ENCODE measurements around the gene P4HTM.
A peak's percentile ranks its signal among the peaks of the same experiment; 100 is the strongest.

P4HTM gene

GRCh38 chr3:49021813-49022687 lies 32.0 kb downstream of the P4HTM start, which contains the start of gene NDUFAF3:
TSS of gene NDUFAF3 (plus strand) at chr3:49022121. CDS start at chr3:49022145, 24 bp downstream.
- Mint-ChIP-seq H3K36me3 (ENCODE audit: low read depth) (peaks cover 26% of the 10 kb centered on the region), H3K4me1 (peaks cover 41% of the 10 kb centered on the region), H3K27me3 (ENCODE audit: low read depth, poor library complexity) (no peaks in the 10 kb centered on the region), H3K4me3 (peak within 1 kb of the TSS; percentile 96), H3K9me3 (no peaks in the 10 kb centered on the region), H3K27ac (peak within 1 kb of the TSS; percentile 99)
- TF ChIP-seq, protein P1, sequence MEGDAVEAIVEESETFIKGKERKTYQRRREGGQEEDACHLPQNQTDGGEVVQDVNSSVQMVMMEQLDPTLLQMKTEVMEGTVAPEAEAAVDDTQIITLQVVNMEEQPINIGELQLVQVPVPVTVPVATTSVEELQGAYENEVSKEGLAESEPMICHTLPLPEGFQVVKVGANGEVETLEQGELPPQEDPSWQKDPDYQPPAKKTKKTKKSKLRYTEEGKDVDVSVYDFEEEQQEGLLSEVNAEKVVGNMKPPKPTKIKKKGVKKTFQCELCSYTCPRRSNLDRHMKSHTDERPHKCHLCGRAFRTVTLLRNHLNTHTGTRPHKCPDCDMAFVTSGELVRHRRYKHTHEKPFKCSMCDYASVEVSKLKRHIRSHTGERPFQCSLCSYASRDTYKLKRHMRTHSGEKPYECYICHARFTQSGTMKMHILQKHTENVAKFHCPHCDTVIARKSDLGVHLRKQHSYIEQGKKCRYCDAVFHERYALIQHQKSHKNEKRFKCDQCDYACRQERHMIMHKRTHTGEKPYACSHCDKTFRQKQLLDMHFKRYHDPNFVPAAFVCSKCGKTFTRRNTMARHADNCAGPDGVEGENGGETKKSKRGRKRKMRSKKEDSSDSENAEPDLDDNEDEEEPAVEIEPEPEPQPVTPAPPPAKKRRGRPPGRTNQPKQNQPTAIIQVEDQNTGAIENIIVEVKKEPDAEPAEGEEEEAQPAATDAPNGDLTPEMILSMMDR (IDR thresholded peaks at IDR 0.05): peak; percentile 93
- peak; percentile 97 for DNase-seq

GRCh38 chr3:49022688-49023171 lies 32.7 kb downstream of the P4HTM start:
- H3K27me3 Mint-ChIP-seq (ENCODE audit: low read depth, poor library complexity): no peaks in the 10 kb centered on the region
- TF ChIP-seq, protein P1 (IDR thresholded peaks at IDR 0.05): no peak
- peaks cover 40% of the 10 kb centered on the region for H3K4me1 Mint-ChIP-seq
- peak overlapping the region; percentile 93 for H3K4me3 Mint-ChIP-seq
- H3K36me3 Mint-ChIP-seq (ENCODE audit: low read depth): peaks cover 33% of the 10 kb centered on the region
- peak; percentile 20 for DNase-seq
- H3K9me3 Mint-ChIP-seq: no peaks in the 10 kb centered on the region
- H3K27ac Mint-ChIP-seq: peak overlapping the region; percentile 99

- Mint-ChIP-seq H3K4me1 (peaks cover 48% of the 10 kb centered on the region), H3K36me3 (ENCODE audit: low read depth) (peaks cover 40% of the 10 kb centered on the region), H3K27ac (peak overlapping the region; percentile 64), H3K27me3 (ENCODE audit: low read depth, poor library complexity) (no peaks in the 10 kb centered on the region), H3K9me3 (no peaks in the 10 kb centered on the region), H3K4me3 (peak overlapping the region; percentile 93)
- DNase-seq: no peak
- TF ChIP-seq, protein P1 (IDR thresholded peaks at IDR 0.05): no peak
These were observed 33.7 kb downstream of the P4HTM start for GRCh38 chr3:49023775-49024174.

DNA sequence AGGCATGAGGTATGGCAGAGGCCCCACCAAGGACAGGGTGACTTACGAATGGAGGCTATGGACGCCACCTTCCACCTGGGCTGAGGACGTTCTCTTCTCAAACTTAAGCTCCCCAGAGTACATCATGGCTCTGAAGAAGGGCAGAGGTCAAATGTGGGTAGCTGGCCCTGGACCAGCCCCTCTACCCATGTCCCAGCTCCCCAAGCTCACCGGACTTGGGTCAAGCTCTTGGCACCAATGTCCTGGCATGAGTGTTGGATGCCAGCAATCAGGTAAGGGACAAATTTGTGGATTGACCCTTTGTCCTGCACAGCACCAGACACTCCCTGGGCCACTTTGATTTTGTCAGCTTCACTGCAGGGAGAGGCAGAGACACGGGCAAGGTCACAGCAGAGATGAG lies 34.4 kb downstream of the P4HTM start:
- Mint-ChIP-seq H3K27ac (no peak overlapping the region), H3K36me3 (ENCODE audit: low read depth) (peaks cover 40% of the 10 kb centered on the region), H3K4me3 (no peak overlapping the region), H3K4me1 (peaks cover 52% of the 10 kb centered on the region), H3K27me3 (ENCODE audit: low read depth, poor library complexity) (no peaks in the 10 kb centered on the region), H3K9me3 (no peaks in the 10 kb centered on the region)
- no peak for DNase-seq
- TF ChIP-seq, protein P1 (IDR thresholded peaks at IDR 0.05): no peak

DNA sequence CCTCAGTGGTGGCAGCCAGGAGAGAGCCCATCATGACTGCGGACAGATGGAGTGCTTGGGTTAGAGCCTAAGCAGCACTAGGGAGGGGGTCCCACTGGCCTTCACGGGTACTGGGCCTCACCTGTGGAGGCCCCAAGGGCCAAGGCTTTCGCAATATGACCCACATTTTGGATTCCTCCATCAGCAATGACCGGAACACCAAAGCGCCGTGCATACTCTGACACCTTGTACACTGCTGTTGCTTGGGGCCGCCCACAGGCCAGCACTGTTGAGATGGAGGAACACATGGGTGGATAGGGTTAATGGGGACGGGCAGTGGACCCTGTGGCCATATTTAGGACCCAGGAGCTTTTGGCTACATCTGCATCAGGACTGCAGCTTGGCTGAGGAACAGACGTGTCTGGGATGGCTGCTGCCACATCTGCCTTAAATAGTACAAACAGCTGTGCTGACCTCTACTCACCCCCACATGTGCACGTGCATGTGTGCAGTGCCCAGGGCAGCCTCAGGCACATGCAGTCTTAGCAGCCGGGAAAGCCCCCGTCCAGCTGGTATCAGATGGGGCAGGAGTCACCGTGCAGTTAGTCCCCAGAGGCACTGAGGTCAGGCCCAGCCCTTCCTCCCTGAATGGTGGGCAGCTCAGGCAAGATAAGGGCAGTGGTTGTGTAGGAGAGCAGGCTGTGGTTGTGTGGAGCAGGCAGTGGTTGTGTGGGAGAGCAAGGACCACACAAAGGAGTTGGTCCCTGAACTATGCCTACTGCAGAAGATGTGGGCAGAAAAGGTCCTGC lies 35.2 kb downstream of the P4HTM start:
- H3K4me1 Mint-ChIP-seq: peaks cover 47% of the 10 kb centered on the region
- H3K27me3 Mint-ChIP-seq (ENCODE audit: low read depth, poor library complexity): no peaks in the 10 kb centered on the region
- no peak for DNase-seq
- TF ChIP-seq, protein P1 (IDR thresholded peaks at IDR 0.05): no peak
- peaks cover 40% of the 10 kb centered on the region for H3K36me3 Mint-ChIP-seq (ENCODE audit: low read depth)
- H3K9me3 Mint-ChIP-seq: no peaks in the 10 kb centered on the region
- H3K4me3 Mint-ChIP-seq: no peak overlapping the region
- peak overlapping the region; percentile 80 for H3K27ac Mint-ChIP-seq

All from nephron progenitor cell (in vitro differentiated cells).